ENCODE results near the gene ACVR1B. TPM values are rescaled to one million over a fixed set of nuclear protein-coding genes. Genes with fewer than 3 reads are reported as not detected.

Gene ACVR1B
- total RNA-seq, 1 donor from 2014 or later = 13.8 TPM

- TF ChIP-seq EZH2 (IDR thresholded peaks at IDR 0.05; ENCODE audit: insufficient read depth, low read length) (no peak), CTCF (IDR thresholded peaks at IDR 0.05; ENCODE audit: insufficient read depth, low read depth, low read length) (no peak)
- H3K4me3 ChIP-seq (ENCODE audit: insufficient read depth, low read depth, low read length) = no peak overlapping the region
These were observed 59.4 kb downstream of the ACVR1B start for GRCh38 chr12:52010692-52011601.

GRCh38 chr12:52011602-52012214 is 60.2 kb downstream of the ACVR1B start:
- no peak for DNase-seq (ENCODE audit: low read depth)
- Mint-ChIP-seq H3K4me3 (ENCODE audit: unreplicated experiment) (no peak overlapping the region), H3K36me3 (ENCODE audit: low read depth, unreplicated experiment) (peaks cover 12% of the 10 kb centered on the region), H3K27ac (ENCODE audit: unreplicated experiment) (no peak overlapping the region), H3K27me3 (ENCODE audit: low read depth, unreplicated experiment) (peaks cover 9% of the 10 kb centered on the region), H3K4me1 (ENCODE audit: low read depth, unreplicated experiment) (peaks cover 26% of the 10 kb centered on the region), H3K9me3 (ENCODE audit: unreplicated experiment) (peaks cover 3% of the 10 kb centered on the region)
- Histone ChIP-seq H3K27ac (ENCODE audit: low read depth, low read length) (no peak overlapping the region), H3K4me2 (ENCODE audit: low read length) (no peak overlapping the region), H4K20me1 (ENCODE audit: insufficient read depth, low read length) (no peaks in the 10 kb centered on the region), H3K9ac (ENCODE audit: low read length) (no peak overlapping the region), H3K79me2 (ENCODE audit: insufficient read depth, low read length) (no peaks in the 10 kb centered on the region), H3K9me3 (ENCODE audit: insufficient read depth, low read depth, low read length) (no peaks in the 10 kb centered on the region), H3K4me1 (ENCODE audit: insufficient read depth, low read length) (peaks cover 17% of the 10 kb centered on the region), H3K36me3 (ENCODE audit: insufficient read depth, low read length) (no peaks in the 10 kb centered on the region), H3K27me3 (ENCODE audit: insufficient read depth, low read length) (no peaks in the 10 kb centered on the region), H3K4me3 (ENCODE audit: insufficient read depth, low read depth, low read length) (no peak overlapping the region), H2AFZ (ENCODE audit: low read depth, low read length) (no peak overlapping the region)
- FAIRE-seq = no peak
- TF ChIP-seq EZH2 (IDR thresholded peaks at IDR 0.05; ENCODE audit: insufficient read depth, low read length) (no peak), CTCF (IDR thresholded peaks at IDR 0.05; ENCODE audit: insufficient read depth, low read depth, low read length) (no peak)

More at GRCh38 chr12:52010692-52011601, 59.4 kb downstream of the ACVR1B start:
- DNase-seq (ENCODE audit: low read depth) = no peak
- no peak for FAIRE-seq
- H3K4me1 ChIP-seq (ENCODE audit: insufficient read depth, low read length) = peaks cover 21% of the 10 kb centered on the region
- H4K20me1 ChIP-seq (ENCODE audit: insufficient read depth, low read length) = peaks cover 3% of the 10 kb centered on the region
- H3K27me3 ChIP-seq (ENCODE audit: insufficient read depth, low read length) = peaks cover 5% of the 10 kb centered on the region
- H3K79me2 ChIP-seq (ENCODE audit: insufficient read depth, low read length) = no peaks in the 10 kb centered on the region
- no peak overlapping the region for H3K27ac ChIP-seq (ENCODE audit: low read depth, low read length)
- H2AFZ ChIP-seq (ENCODE audit: low read depth, low read length) = peak overlapping the region; percentile 47
- H3K9ac ChIP-seq (ENCODE audit: low read length) = peak overlapping the region; percentile 17
- H3K27me3 Mint-ChIP-seq (ENCODE audit: low read depth, unreplicated experiment) = peaks cover 7% of the 10 kb centered on the region
- no peaks in the 10 kb centered on the region for H3K9me3 ChIP-seq (ENCODE audit: insufficient read depth, low read depth, low read length)
- peaks cover 3% of the 10 kb centered on the region for H3K9me3 Mint-ChIP-seq (ENCODE audit: unreplicated experiment)
- H3K36me3 Mint-ChIP-seq (ENCODE audit: low read depth, unreplicated experiment) = peaks cover 8% of the 10 kb centered on the region
- H3K4me3 Mint-ChIP-seq (ENCODE audit: unreplicated experiment) = peak overlapping the region; percentile 68
- H3K4me2 ChIP-seq (ENCODE audit: low read length) = peak overlapping the region; percentile 37
- peaks cover 24% of the 10 kb centered on the region for H3K4me1 Mint-ChIP-seq (ENCODE audit: low read depth, unreplicated experiment)
- H3K27ac Mint-ChIP-seq (ENCODE audit: unreplicated experiment) = peak overlapping the region; percentile 69
- H3K36me3 ChIP-seq (ENCODE audit: insufficient read depth, low read length) = no peaks in the 10 kb centered on the region

All from astrocyte (in vitro differentiated cells and primary cell).